Activated CD4-positive, alpha-beta T cell treated with anti-CD3 and anti-CD28 coated beads for 48 hours (primary cell): ENCODE results near the gene BMP6.
"Not testable (repeated sequence)": the region's sequence is repeated elsewhere in the genome, so short reads cannot be mapped to it uniquely, and the experiment has no call there.

Experiments
- DNase-seq: peaks from one replicate; pipeline ENCODE4 v3.0.0-alpha.2; 2020

Gene BMP6

GRCh38 chr6:7891078-7891872 lies 165.4 kb downstream of the BMP6 start:
- no peak for DNase-seq

GRCh38 chr6:7892367-7892766 lies 166.5 kb downstream of the BMP6 start:
- not testable (repeated sequence) for DNase-seq

- DNase-seq = no peak
Observed at GRCh38 chr6:7893342-7893741, 167.4 kb downstream of the BMP6 start.

- DNase-seq = no peak
Observed at GRCh38 chr6:7894262-7895124, 168.6 kb downstream of the BMP6 start.

GRCh38 chr6:7895125-7895423 lies 169.2 kb downstream of the BMP6 start:
- DNase-seq = no peak

GRCh38 chr6:7896465-7896987 lies 170.6 kb downstream of the BMP6 start:
- no peak for DNase-seq

- no peak for DNase-seq
Observed at GRCh38 chr6:7897461-7898192, 171.7 kb downstream of the BMP6 start.

GRCh38 chr6:7898193-7898586 lies 172.3 kb downstream of the BMP6 start:
- DNase-seq = not testable (repeated sequence)

- DNase-seq = no peak
Observed at GRCh38 chr6:7899101-7899888, 173.4 kb downstream of the BMP6 start.

- DNase-seq = no peak
Observed at GRCh38 chr6:7899889-7900213, 174.0 kb downstream of the BMP6 start.

- no peak for DNase-seq
Observed at GRCh38 chr6:7900621-7901020, 174.7 kb downstream of the BMP6 start.

- no peak for DNase-seq
Observed at GRCh38 chr6:7901056-7901455, 175.2 kb downstream of the BMP6 start.

GRCh38 chr6:7901780-7902179 lies 175.9 kb downstream of the BMP6 start:
- DNase-seq = no peak

GRCh38 chr6:7902221-7902620 lies 176.3 kb downstream of the BMP6 start:
- DNase-seq = no peak

GRCh38 chr6:7902867-7903266 lies 177.0 kb downstream of the BMP6 start:
- DNase-seq = no peak

- no peak for DNase-seq
Observed at GRCh38 chr6:7903673-7904072, 177.8 kb downstream of the BMP6 start.

GRCh38 chr6:7904654-7905319 lies 178.9 kb downstream of the BMP6 start:
- no peak for DNase-seq

- no peak for DNase-seq
Observed at GRCh38 chr6:7905416-7905815, 179.5 kb downstream of the BMP6 start.

- DNase-seq = no peak
Observed at GRCh38 chr6:7906741-7907140, 180.8 kb downstream of the BMP6 start.

GRCh38 chr6:7907159-7907558 lies 181.3 kb downstream of the BMP6 start:
- DNase-seq = no peak

- peak; percentile 68 for DNase-seq
Observed at GRCh38 chr6:7909323-7910276, 183.7 kb downstream of the BMP6 start.
